Heart right ventricle (tissue), 16 donors: Measurements from ENCODE around the gene SLC7A9. TPM values are rescaled to one million over a fixed set of nuclear protein-coding genes. Genes with fewer than 3 reads are reported as not detected.

Experiments used
- ATAC-seq, 8 donors: fragments of 200-7000 bp; cut with Tn5 transposase; one replicate each; pipeline ENCODE4 v1.9.1; 2020; ENCODE audit warnings: mild to moderate bottlenecking in 8 of 8, moderate library complexity in 8 of 8, moderate number of reproducible peaks in 1 of 8
- DNase-seq, 2 donors: peaks; one replicate each; pipeline ENCODE4 v3.0.0-alpha.2; 2020
- H3K27ac ChIP-seq, 10 donors: fragments of 200-600 bp; sonication (generic) in 2 of 10; one replicate each; pipeline versions ENCODE4 v1.5.0 to v1.8.0; 2020 to 2022; ENCODE audit warnings: mild to moderate bottlenecking in 3 of 10
- H3K27me3 ChIP-seq, 7 donors: fragments of 200-600 bp; one replicate each; pipeline ENCODE4 v1.8.0; 2021 to 2022; ENCODE audit warnings: mild to moderate bottlenecking in 2 of 7
- H3K36me3 ChIP-seq, 9 donors: fragments of 200-600 bp; sonication (generic) in 1 of 9; one replicate each; pipeline versions ENCODE4 v1.5.0 to v1.8.0; 2020 to 2022; ENCODE audit warnings: mild to moderate bottlenecking in 2 of 9
- H3K4me1 ChIP-seq, 9 donors: fragments of 200-600 bp; sonication (generic) in 1 of 9; one replicate each; pipeline versions ENCODE4 v1.5.0 to v1.8.0; 2020 to 2022; ENCODE audit warnings: mild to moderate bottlenecking in 4 of 9
- H3K4me3 ChIP-seq, 10 donors: fragments of 200-600 bp; sonication (generic) in 2 of 10; one replicate each; pipeline versions ENCODE4 v1.5.0 to v1.8.0; 2020 to 2022; ENCODE audit warnings: mild to moderate bottlenecking in 7 of 10, moderate library complexity in 2 of 10
- H3K9me3 ChIP-seq, 11 donors: fragments of 200-600 bp in 10 of 11; sonication (generic) in 2 of 11; one replicate each; pipeline versions ENCODE4 v1.5.0 to v1.8.0; 2013 to 2022; ENCODE audit warnings: mild to moderate bottlenecking in 2 of 11, control low read depth in 1 of 11, moderate library complexity in 1 of 11
- CTCF ChIP-seq, 9 donors: fragments of 200-600 bp; sonication (generic) in 2 of 9; IDR thresholded peaks; one replicate each; pipeline versions ENCODE4 v1.5.0 to v1.8.0; 2021 to 2022; ENCODE audit warnings: antibody characterized with exemption in 9 of 9, mild to moderate bottlenecking in 5 of 9, moderate library complexity in 1 of 9
- WGBS, 2 donors: extraction: QIAGEN DNeasy Blood & Tissue Kit; methylation state at CpG; one replicate each; pipeline ENCODE4 v1.1.7; 2013; ENCODE audit warnings: inconsistent platforms in 1 of 2; 5-methylcytosine and 5-hydroxymethylcytosine counted together
- intact Hi-C, 10 donors: fragments of 100-400 bp; cut with DNase I; formaldehyde crosslinking; loops; one replicate each; pipeline versions ENCODE4 v1.11.1 to v1.14.2; 2022
- polyA plus RNA-seq, 2 donors: library from polyadenylated mRNA; stranded (reverse); fragments of 200-250 nt; gene quantifications; one replicate each; pipeline ENCODE4 v1.2.3, GENCODE V29; 2013
- total RNA-seq, 10 donors: library from RNA; stranded (reverse); fragmentation: NEBNext Ultra II Directional in 3 of 10; extraction: Animal tissue kit (Norgen Biotek cat#: 25700) in 3 of 10; gene quantifications; one replicate each; pipeline versions ENCODE4 v1.2.1 to v1.2.4, GENCODE V29; 2021 to 2023
- donor health status: Arrhythmogenic right ventricular cardiomyopathy.
- donor health status: ischemic (EF 13 %, LVEDD 7.1; RV severe dilation, severe dysfunction).
- donor health status: healthy with polysubstance abuse.
- donor health status: DM: no; HTN: yes; CAD: no.
- donor health status: DM: no; HTN: no; CAD: no.
- donor health status: ischemic (EF 25% LVEDD 6.9; RV normal size, moderate dysfunction).
- donor health status: ischemic (EF 25% LVEDD 5.7; RV mildly dilated, moderate dysfunction).
- donor health status: healthy.
- donor health status: DM: yes; HTN: yes; CAD: no.
- donor health status: Ischemic cardiomyopathy.
- donor health status: ischemic (EF 35%, LVEDD 5.7; RV mildly dilated, moderate dysfunction).
- donor health status: nonischemic (EF 11% LVEDD 7.7; RV severe dilation, severe dysfunction).
- donor health status: DM: yes; HTN: yes; CAD: no.
- donor health status: PGD.
- donor health status: ischemic (EF 29% LVEDD 5.4; RV normal size, mild dysfunction).
- donor health status: nonischemic (EF 23%, LVEDD 6.1; RV moderate dilation, normal function).

The SLC7A9 gene
- total and polyA plus RNA-seq, 12 donors, result 0.12 to 0.24 TPM; not detected in 10

DNA sequence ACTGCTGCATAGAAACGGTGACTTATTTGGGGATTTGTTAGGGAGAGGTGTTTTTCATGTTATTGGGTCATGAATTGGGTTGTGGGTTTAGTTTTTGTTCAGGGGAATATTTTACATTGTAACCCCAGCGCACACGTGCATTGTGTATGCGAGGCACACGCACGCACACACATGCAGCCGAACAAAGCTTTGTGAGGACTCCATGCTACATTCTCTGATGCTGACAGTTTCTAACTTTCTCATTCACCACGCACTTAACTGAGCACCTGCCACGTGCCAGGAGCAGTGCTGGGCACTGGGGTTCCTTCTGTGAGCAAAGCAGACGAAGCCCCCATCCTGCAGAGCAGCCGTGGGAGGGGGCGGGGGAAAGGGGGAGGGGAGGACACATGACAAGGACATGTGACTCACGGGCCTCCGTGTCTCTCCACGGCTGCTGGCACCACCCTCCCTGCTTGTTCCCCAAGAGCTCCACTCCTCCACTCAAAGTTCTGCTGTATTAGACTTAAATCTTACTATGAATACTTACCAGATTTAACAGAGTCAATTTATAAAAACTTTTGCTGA, 55.6 kb downstream of the SLC7A9 start:
- no peak for TF ChIP-seq CTCF (IDR thresholded peaks at IDR 0.05)
- intact Hi-C loops, result no loop called here
- ATAC-seq, result no peak
- no peak overlapping the region for H3K4me3 ChIP-seq
- H3K4me1 ChIP-seq, result no peaks in the 10 kb centered on the region
- H3K27me3 ChIP-seq, result peaks cover 0 to 27% (median 11%) of the 10 kb centered on the region in 7 donors
- DNase-seq, result no peak
- H3K27ac ChIP-seq, result no peak overlapping the region
- H3K9me3 ChIP-seq, result no peaks in the 10 kb centered on the region
- H3K36me3 ChIP-seq, result no peaks in the 10 kb centered on the region
- WGBS, 2 donors, result 50 to 54% methylated on average over 15 of the region's 15 CpGs

- DNase-seq (no peak), ATAC-seq (no peak)
- Histone ChIP-seq H3K4me1 (no peaks in the 10 kb centered on the region), H3K4me3 (no peak overlapping the region), H3K27ac (no peak overlapping the region), H3K9me3 (no peaks in the 10 kb centered on the region), H3K36me3 (no peaks in the 10 kb centered on the region), H3K27me3 (peaks cover 0 to 26% (median 5%) of the 10 kb centered on the region in 7 donors)
- TF ChIP-seq CTCF (IDR thresholded peaks at IDR 0.05), result no peak
- intact Hi-C loops, result no loop called here
- 77 to 79% methylated on average over 3 of the region's 3 CpGs for whole genome bisulfite sequencing, 2 donors
Observed at GRCh38 chr19:32812571-32812970, 57.0 kb downstream of the SLC7A9 start.

- no peak overlapping the region for H3K4me3 ChIP-seq
- 77 to 83% methylated on average over 10 of the region's 10 CpGs for WGBS, 2 donors
- no peaks in the 10 kb centered on the region for H3K4me1 ChIP-seq
- no peak for DNase-seq
- TF ChIP-seq CTCF (IDR thresholded peaks at IDR 0.05), result no peak
- H3K27me3 ChIP-seq, result peaks cover 0 to 27% (median 7%) of the 10 kb centered on the region in 7 donors
- intact Hi-C loops, result no loop called here
- no peaks in the 10 kb centered on the region for H3K9me3 ChIP-seq
- no peak for ATAC-seq
- H3K36me3 ChIP-seq, result no peaks in the 10 kb centered on the region
- no peak overlapping the region for H3K27ac ChIP-seq
Observed at GRCh38 chr19:32812036-32812435, 57.5 kb downstream of the SLC7A9 start.

DNA sequence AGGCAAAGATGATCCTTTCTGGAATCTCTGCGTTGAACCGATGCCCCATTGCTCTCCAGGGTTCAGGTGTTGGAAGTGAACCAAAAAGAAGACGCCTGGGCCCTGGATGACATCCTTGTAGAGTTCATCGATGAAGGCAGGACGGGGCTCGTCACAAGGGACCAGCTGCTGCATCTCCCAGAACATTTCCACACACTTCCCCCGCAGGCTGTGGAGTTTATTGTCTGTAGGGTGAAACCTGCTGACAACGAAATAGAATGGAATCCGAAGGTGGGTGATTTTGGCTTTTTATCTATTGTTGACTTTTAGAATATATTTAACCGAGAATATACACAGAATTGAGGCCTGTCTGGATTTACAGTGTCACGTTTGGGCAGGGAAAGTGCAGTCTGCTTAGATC, 58.4 kb downstream of the SLC7A9 start:
- H3K27ac ChIP-seq, result no peak overlapping the region
- intact Hi-C loops, result no loop called here
- H3K9me3 ChIP-seq, result no peaks in the 10 kb centered on the region
- H3K4me1 ChIP-seq, result no peaks in the 10 kb centered on the region
- peaks cover 0 to 34% (median 7%) of the 10 kb centered on the region in 7 donors for H3K27me3 ChIP-seq
- ATAC-seq (no peak), DNase-seq (no peak)
- WGBS, 2 donors, result 72 to 75% methylated on average over 11 of the region's 11 CpGs
- H3K36me3 ChIP-seq, result no peaks in the 10 kb centered on the region
- TF ChIP-seq CTCF (IDR thresholded peaks at IDR 0.05), result no peak
- H3K4me3 ChIP-seq, result no peak overlapping the region
